Upper lobe of right lung (tissue), 1 donor: ENCODE results near the gene PKMYT1. TPM values are rescaled to one million over a fixed set of nuclear protein-coding genes. Genes with fewer than 3 reads are reported as not detected.

Experiments used
- ATAC-seq: fragments of 200-7000 bp; cut with Tn5 transposase; one replicate; pipeline ENCODE4 v1.9.1; 2020; ENCODE audit warnings: mild to moderate bottlenecking, moderate library complexity
- DNase-seq: peaks from one replicate; pipeline ENCODE4 v3.0.0-alpha.2; 2020
- H3K27ac ChIP-seq: fragments of 200-600 bp; one replicate; pipeline ENCODE4 v1.8.0; 2022
- H3K27me3 ChIP-seq: fragments of 200-600 bp; one replicate; pipeline ENCODE4 v1.8.0; 2022; ENCODE audit warnings: mild to moderate bottlenecking
- H3K36me3 ChIP-seq: fragments of 200-600 bp; one replicate; pipeline ENCODE4 v1.8.0; 2022
- H3K4me1 ChIP-seq: fragments of 200-600 bp; one replicate; pipeline ENCODE4 v1.8.0; 2022
- H3K4me3 ChIP-seq: fragments of 200-600 bp; one replicate; pipeline ENCODE4 v1.8.0; 2022; ENCODE audit warnings: mild to moderate bottlenecking
- H3K9me3 ChIP-seq: fragments of 200-600 bp; one replicate; pipeline ENCODE4 v1.8.0; 2022
- intact Hi-C: fragments of 100-400 bp; cut with DNase I; formaldehyde crosslinking; loops from one replicate; pipeline ENCODE4 v1.11.0; 2022
- total RNA-seq: library from RNA; stranded (reverse); fragmentation: NEBNext Ultra II Directional; extraction: Animal tissue kit (Norgen Biotek cat#: 25700); gene quantifications from one replicate; pipeline ENCODE4 v1.2.1, GENCODE V29; 2021
- TF ChIP-seq, protein P1 (sequence below): fragments of 200-600 bp; IDR thresholded peaks from one replicate; pipeline ENCODE4 v1.8.0; 2022; ENCODE audit warnings: antibody characterized with exemption
- donor health status: DM: no; HTN: yes; CAD: no; lungs with severe emphysema.

Gene PKMYT1
- total RNA-seq, 1 donor from 2014 or later: 3.8 TPM

DNA sequence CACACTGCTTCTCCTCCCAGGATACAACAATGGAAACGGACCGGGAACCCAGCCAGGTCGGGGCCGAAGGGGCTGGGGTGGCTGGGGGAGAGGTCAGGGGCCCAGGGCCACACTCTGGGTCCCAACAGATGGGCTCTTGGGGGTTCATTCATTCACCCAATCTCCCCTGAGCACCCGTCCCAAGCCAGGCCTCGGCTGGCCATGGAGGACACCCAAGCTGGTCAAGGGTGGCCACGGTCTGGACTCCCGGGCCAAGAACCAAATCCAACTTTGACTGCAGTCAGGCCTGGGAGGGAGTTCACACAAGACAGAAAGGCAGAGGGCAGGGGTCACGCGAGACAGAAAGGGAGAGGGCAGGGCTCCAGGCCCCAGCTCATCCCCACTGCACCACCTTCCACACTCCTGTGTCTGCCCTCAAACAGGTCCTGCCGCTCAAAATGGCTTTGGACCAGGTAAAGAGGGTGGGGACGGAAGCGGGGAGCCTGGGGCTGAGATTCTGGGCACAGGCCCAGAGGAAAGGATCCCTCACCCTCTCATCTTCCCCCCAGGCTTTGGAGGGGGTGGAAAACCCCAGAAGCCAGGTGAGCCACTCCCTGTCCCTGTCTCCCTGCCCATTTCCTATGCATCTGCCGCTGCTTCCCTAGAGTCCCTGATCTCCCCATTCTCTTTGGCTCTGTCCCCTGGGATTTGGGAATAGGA lies 12.3 kb upstream of the PKMYT1 start:
- Histone ChIP-seq H3K36me3 (no peaks in the 10 kb centered on the region), H3K27me3 (peaks cover 9% of the 10 kb centered on the region), H3K9me3 (no peaks in the 10 kb centered on the region), H3K4me3 (no peak overlapping the region), H3K27ac (no peak overlapping the region), H3K4me1 (no peaks in the 10 kb centered on the region)
- intact Hi-C loops: no loop called here
- ATAC-seq (no peak), DNase-seq (no peak)
- TF ChIP-seq, protein P1, sequence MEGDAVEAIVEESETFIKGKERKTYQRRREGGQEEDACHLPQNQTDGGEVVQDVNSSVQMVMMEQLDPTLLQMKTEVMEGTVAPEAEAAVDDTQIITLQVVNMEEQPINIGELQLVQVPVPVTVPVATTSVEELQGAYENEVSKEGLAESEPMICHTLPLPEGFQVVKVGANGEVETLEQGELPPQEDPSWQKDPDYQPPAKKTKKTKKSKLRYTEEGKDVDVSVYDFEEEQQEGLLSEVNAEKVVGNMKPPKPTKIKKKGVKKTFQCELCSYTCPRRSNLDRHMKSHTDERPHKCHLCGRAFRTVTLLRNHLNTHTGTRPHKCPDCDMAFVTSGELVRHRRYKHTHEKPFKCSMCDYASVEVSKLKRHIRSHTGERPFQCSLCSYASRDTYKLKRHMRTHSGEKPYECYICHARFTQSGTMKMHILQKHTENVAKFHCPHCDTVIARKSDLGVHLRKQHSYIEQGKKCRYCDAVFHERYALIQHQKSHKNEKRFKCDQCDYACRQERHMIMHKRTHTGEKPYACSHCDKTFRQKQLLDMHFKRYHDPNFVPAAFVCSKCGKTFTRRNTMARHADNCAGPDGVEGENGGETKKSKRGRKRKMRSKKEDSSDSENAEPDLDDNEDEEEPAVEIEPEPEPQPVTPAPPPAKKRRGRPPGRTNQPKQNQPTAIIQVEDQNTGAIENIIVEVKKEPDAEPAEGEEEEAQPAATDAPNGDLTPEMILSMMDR: no peak

DNA sequence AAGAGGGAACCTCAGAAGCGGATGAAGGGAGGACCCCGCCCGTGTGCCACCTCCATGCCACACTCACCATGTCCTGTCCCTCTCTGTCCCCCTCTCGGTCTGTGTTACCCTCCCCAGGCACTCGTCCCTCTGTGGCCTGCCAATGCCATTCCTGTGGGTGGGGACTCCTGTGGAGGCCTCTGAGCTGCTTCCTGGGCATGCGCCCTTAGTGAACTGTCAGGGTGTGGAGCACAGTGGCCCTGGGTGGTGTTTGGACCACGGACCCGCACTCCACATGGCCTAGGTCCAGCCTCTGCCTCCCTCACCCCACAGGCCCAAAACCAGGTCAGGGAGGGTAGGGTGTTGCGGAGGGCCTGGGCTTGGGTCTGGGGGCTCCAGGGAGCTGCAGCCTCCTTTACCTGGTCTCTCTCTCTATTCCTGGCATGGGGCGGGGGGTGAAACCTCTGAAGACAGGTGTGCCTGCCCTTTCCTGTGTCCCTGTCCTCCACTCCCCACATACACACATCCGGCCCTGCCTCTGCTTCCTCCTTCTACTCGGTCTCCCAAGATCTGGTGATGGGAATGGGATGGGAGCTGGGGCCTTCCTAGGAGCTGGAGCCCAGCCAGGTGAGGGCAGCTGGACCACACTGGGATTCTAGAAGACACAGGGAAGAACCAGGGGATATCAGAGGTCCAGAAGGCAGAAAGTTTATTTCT lies 11.5 kb upstream of the PKMYT1 start:
- intact Hi-C loops: no loop called here
- no peak overlapping the region for H3K4me3 ChIP-seq
- H3K9me3 ChIP-seq: no peaks in the 10 kb centered on the region
- peaks cover 9% of the 10 kb centered on the region for H3K27me3 ChIP-seq
- no peak for ATAC-seq
- TF ChIP-seq, protein P1: no peak
- H3K27ac ChIP-seq: no peak overlapping the region
- no peaks in the 10 kb centered on the region for H3K36me3 ChIP-seq
- no peak for DNase-seq
- H3K4me1 ChIP-seq: no peaks in the 10 kb centered on the region

DNA sequence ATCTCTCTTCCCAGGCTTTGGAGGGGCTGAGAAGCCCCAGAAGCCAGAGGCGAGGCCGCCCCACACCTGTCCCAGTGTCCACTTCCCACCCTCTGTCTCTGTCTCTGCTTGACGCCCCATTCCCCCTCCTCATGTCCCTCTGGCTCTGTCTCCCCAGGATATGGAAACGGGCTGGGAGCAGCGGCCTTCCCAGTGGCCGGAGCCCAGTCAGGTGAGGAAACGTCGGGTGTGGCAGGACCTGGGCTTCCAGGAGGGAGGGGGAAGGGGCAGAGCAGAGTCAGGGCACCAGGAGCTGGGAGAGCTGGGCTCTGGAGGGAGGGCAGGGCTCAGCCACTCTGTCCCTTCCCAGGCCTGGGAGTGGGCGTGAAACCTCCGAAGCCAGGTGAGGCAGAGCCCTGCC lies 10.6 kb upstream of the PKMYT1 start:
- Histone ChIP-seq H3K4me1 (no peaks in the 10 kb centered on the region), H3K27ac (no peak overlapping the region), H3K4me3 (no peak overlapping the region), H3K27me3 (peaks cover 9% of the 10 kb centered on the region), H3K36me3 (no peaks in the 10 kb centered on the region), H3K9me3 (no peaks in the 10 kb centered on the region)
- ATAC-seq: peak; percentile 37
- intact Hi-C loops: no loop called here
- TF ChIP-seq, protein P1: no peak
- no peak for DNase-seq

DNA sequence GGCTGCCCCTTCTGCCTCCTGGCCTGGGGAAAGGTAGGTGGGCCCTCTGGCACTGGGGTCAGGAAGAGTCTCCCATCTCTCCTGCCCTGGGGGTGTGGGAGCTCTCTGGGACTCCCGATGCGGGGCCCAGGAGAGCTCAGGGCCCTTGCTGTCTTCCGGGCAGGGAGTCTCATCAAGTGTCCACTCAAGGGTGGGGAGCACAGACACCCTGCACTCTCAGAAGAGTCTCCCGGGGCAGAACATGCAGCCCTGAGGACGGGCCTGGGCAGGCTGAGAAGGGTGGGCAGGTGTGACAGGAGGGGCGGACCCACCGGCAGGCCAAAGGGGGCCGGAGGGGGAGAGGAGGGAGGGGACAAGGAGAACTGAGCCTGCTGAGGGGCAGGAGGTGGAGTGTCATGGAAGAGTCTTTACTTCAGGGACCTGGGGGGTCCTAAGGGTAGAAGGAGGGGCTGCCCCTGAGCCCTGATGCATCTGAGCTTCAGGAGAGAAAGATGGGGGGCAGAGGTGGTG lies 8.4 kb upstream of the PKMYT1 start:
- H3K4me1 ChIP-seq: peaks cover 10% of the 10 kb centered on the region
- no peaks in the 10 kb centered on the region for H3K9me3 ChIP-seq
- intact Hi-C loops: no loop called here
- ATAC-seq (no peak), DNase-seq (no peak)
- H3K4me3 ChIP-seq: no peak overlapping the region
- no peak overlapping the region for H3K27ac ChIP-seq
- no peaks in the 10 kb centered on the region for H3K36me3 ChIP-seq
- TF ChIP-seq, protein P1: no peak
- peaks cover 9% of the 10 kb centered on the region for H3K27me3 ChIP-seq

DNA sequence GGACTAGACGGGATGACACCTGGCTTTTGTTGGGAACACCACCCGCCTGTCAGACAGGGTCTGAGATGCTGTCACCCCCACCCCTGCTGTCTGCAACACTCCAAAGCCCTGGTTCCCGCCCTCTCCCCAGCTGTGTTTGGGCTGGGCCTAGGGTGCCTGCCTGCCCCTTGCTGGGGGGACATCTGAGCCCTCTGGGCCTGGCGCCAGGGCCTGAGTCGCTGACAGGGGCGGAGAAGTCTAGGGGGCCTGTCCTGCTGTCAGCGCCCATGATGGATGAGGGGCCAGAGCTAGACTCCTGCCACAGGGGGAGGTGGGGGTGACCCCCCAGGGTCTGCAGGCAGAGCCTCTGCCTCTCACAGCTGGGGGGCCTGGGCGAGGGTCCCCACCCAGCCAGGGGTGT lies 7.6 kb upstream of the PKMYT1 start:
- Histone ChIP-seq H3K27ac (no peak overlapping the region), H3K9me3 (no peaks in the 10 kb centered on the region), H3K4me1 (peaks cover 10% of the 10 kb centered on the region), H3K27me3 (peaks cover 9% of the 10 kb centered on the region), H3K4me3 (no peak overlapping the region), H3K36me3 (no peaks in the 10 kb centered on the region)
- no peak for DNase-seq
- ATAC-seq: no peak
- TF ChIP-seq, protein P1: no peak
- intact Hi-C loops: no loop called here
